GM18526 (cell line): Measurements from ENCODE around the gene CPNE6.

Source experiments
- POLR2A ChIP-seq: IDR thresholded peaks from 3 replicates; pipeline ENCODE4 v1.6.1; 2011; ENCODE audit not compliant: insufficient read length; ENCODE audit errors: extremely low read depth

Gene CPNE6

DNA sequence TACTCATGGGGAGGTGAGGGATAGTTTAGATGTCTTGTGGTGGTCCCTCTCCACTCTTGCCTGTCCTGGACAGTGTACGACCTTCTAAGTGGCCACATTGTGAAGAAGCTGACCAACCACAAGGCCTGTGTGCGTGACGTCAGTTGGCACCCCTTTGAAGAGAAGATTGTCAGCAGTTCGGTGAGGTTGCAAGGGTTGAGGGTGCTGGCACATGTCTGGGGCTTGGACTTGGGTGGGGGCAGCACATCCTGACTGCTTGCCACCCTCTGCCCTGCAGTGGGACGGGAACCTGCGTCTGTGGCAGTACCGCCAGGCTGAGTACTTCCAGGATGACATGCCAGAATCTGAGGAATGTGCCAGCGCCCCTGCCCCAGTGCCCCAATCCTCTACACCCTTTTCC, 51.5 kb downstream of the CPNE6 start:
- no peak for TF ChIP-seq POLR2A

DNA sequence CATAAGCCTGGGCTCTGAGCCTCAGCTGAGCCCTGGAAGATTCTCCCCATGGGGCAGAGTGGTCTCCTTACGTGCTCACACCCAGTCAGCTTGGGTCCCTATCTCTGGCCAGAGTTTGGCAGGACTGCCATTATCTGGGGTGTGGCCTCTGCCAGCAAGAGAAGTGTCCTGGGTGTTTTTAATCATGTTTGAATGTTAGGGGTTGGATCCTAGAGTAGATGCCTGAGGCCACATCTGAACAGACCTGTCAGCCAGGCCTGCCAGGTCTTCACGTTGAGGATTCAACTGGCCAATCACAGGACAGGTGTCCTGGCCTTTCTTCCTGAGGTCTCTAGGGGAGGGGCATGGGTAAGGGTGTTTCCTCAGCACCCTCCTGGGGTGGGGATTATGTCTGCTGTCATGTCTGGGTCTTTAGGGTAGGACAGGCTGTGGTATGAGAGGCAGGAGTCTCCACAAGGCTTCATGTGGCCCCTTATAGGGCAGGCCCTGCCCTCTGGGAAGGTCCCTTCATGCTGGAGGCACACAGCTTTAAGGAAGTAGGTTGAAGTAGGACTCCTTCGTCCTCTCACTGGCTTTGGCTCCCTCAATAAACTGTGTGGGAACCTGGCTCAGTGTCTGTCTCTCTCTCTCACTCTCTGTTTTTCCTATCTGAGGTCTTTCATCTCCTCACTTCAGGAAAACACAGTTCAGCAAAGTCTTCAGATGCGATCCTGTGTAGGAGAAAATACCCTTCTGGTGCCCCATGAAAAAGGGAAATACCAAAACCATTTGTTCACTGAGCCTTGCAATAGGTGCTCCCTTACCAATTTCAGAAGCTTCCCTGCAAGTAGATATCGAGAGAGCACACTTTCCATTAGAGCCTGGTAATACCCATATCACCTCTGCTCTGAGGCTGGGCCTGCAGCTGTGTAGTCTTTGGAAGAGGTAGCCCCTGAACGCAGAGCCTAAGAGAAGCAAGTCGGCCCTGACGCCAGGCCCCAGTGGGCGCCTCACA, 52.4 kb downstream of the CPNE6 start:
- no peak for TF ChIP-seq POLR2A

DNA sequence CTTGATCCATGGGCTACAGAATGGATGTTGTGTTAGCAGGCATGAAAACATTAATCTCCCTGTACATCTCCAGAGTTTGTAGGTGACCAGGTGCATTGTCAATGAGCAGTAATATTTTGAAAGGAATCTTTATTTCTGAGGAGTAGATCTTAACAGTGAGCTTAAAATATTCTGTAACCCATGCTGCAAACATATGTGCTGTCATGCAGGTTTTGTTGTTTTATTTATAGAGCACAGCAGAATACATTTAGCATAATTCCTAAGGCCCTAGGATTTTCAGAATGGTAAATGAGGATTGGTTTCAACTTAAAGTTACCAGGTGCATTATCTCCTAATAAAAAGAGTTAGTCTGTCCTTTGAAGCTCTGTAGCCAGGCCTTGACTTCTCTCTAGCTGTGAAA, 55.6 kb downstream of the CPNE6 start:
- no peak for TF ChIP-seq POLR2A

DNA sequence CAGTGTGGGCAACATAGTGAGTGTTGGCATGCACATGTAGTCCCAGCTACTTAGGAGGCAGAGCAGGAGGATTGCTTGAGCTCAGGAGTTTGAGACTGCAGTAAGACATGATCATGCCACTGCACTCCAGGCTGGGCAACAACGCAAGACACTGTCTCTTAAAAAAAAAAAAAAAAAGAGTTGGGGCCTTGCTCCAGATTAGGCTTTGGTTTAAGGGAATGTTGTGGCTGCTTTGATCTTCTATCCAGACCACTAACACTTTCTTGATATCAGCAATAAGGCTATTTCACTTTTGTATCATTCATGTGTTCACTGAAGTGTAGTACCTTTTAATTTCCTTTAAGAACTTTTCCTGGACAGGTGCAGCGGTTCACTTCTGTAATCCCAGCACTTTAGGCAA, 56.3 kb downstream of the CPNE6 start:
- no peak for TF ChIP-seq POLR2A
